HCT116 (cell line): ENCODE data around the gene DPH1. TPM values are rescaled to one million over a fixed set of nuclear protein-coding genes. Genes with fewer than 3 reads are reported as not detected.

Experiments
- ATAC-seq: fragments of 200-7000 bp; cut with Tn5 transposase; 2 replicates; pipeline ENCODE4 v1.9.1; 2020; ENCODE audit warnings: mild to moderate bottlenecking, moderate library complexity
- BruUV-seq: library from RNA; stranded (reverse); fragments of 400-500 nt; replicated peaks from 2 replicates; lab custom pipeline; 2021; lab: Mats Ljungman, UMichigan
- CTCF ChIA-PET: fragments of 300-600 bp; sonication (Branson Sonifier 250); formaldehyde crosslinking; loops from one replicate; lab custom pipeline; 2021; ENCODE audit warnings: antibody characterized with exemption; lab: Charles Lee
- POLR2A ChIA-PET: fragments of 300-600, 350-600 bp; sonication (Branson Sonifier 250); formaldehyde crosslinking; loops from one replicate; lab custom pipeline; 2021; ENCODE audit warnings: antibody characterized with exemption; lab: Charles Lee
- RAD21 ChIA-PET, 2 experiments: fragments of 300-600 bp; sonication (Branson Sonifier 250); formaldehyde crosslinking; loops; one replicate each; lab custom pipeline; 2023; ENCODE audit warnings: low total read pairs in 2 of 2; ENCODE audit not compliant: uncharacterized antibody in 2 of 2, unreplicated experiment in 2 of 2, low non-redundant PET in 1 of 2; lab: Charles Lee
- DNase-seq: peaks from one replicate; pipeline ENCODE4 v3.0.0-alpha.2; 2010; ENCODE audit warnings: low read depth, low spot score
- H2AFZ ChIP-seq: fragments of 200-600 bp; shearing (Covaris generic), sonication (generic); 2 replicates; pipeline ENCODE4 v1.6.1; 2017; ENCODE audit warnings: low read depth, mixed run types, mixed read lengths, antibody characterized with exemption, low read length; ENCODE audit not compliant: poor library complexity, severe bottlenecking
- H3K27ac ChIP-seq: 2 replicates; pipeline ENCODE4 v1.5.1; 2012; ENCODE audit warnings: low read depth, low read length
- H3K27me3 ChIP-seq: fragments of 200-600 bp; sonication (generic); 2 replicates; pipeline ENCODE4 v1.6.1; 2016; ENCODE audit warnings: mixed run types, low read length, mixed read lengths; ENCODE audit not compliant: insufficient read depth
- H3K36me3 ChIP-seq, 2 experiments: fragments of 200-500 bp in 1 of 2; fragments of 200-600 bp in 1 of 2; sonication (Bioruptor generic) in 1 of 2; sonication (generic) in 1 of 2; 2 replicates each; pipeline versions ENCODE4 v1.5.1 to v1.6.1; 2014 to 2016; ENCODE audit warnings: low read length in 2 of 2, inconsistent platforms in 1 of 2, mixed read lengths in 1 of 2, mixed run types in 1 of 2; ENCODE audit not compliant: insufficient read depth in 2 of 2, control insufficient read depth in 1 of 2
- H3K4me1 ChIP-seq, 2 experiments: fragments of 200-600 bp in 1 of 2; sonication (generic) in 1 of 2; 2 replicates each; pipeline versions ENCODE4 v1.5.1 to v1.6.1; 2012 to 2017; ENCODE audit warnings: low read length in 2 of 2, inconsistent platforms in 1 of 2, mild to moderate bottlenecking in 1 of 2, mixed read lengths in 1 of 2, mixed run types in 1 of 2, moderate library complexity in 1 of 2; ENCODE audit not compliant: insufficient read depth in 2 of 2, control insufficient read depth in 1 of 2
- H3K4me2 ChIP-seq: fragments of 200-600 bp; sonication (generic); 2 replicates; pipeline ENCODE4 v1.6.1; 2017; ENCODE audit warnings: mixed run types, low read length, mixed read lengths
- H3K4me3 ChIP-seq, 2 experiments: fragments of 200-600 bp in 1 of 2; sonication (generic) in 1 of 2; replicated peaks in 1 of 2; 2 replicates each; pipeline ENCODE4 v1.5.1; 2011 to 2016; ENCODE audit warnings: low read length in 2 of 2, control low read depth in 1 of 2, low read depth in 1 of 2, mild to moderate bottlenecking in 1 of 2, mixed read lengths in 1 of 2, mixed run types in 1 of 2
- H3K79me2 ChIP-seq: fragments of 200-600 bp; sonication (generic); 2 replicates; pipeline ENCODE4 v1.6.1; 2017; ENCODE audit warnings: mild to moderate bottlenecking, mixed run types, low read length, moderate library complexity, mixed read lengths; ENCODE audit not compliant: insufficient read depth
- H3K9ac ChIP-seq: fragments of 200-600 bp; sonication (generic); 2 replicates; pipeline ENCODE4 v1.6.1; 2016; ENCODE audit warnings: low read length, mixed read lengths
- H3K9me2 ChIP-seq: fragments of 200-600 bp; sonication (generic), shearing (Covaris generic); 2 replicates; pipeline ENCODE4 v1.6.1; 2017; ENCODE audit warnings: mixed run types, mild to moderate bottlenecking, moderate library complexity; ENCODE audit not compliant: insufficient read depth
- H3K9me3 ChIP-seq, 2 experiments: fragments of 200-500 bp in 1 of 2; fragments of 200-600 bp in 1 of 2; sonication (Bioruptor generic) in 1 of 2; sonication (generic) in 1 of 2; 2 replicates each; pipeline ENCODE4 v1.6.1; 2014 to 2017; ENCODE audit warnings: low read length in 2 of 2, mixed read lengths in 2 of 2, inconsistent platforms in 1 of 2, low read depth in 1 of 2, mild to moderate bottlenecking in 1 of 2, mixed run types in 1 of 2, moderate library complexity in 1 of 2; ENCODE audit not compliant: control insufficient read depth in 1 of 2, insufficient read depth in 1 of 2
- H4K20me1 ChIP-seq: fragments of 200-600 bp; sonication (generic), shearing (Covaris generic); 2 replicates; pipeline ENCODE4 v1.6.1; 2017; ENCODE audit warnings: mixed run types, mild to moderate bottlenecking, moderate library complexity; ENCODE audit not compliant: insufficient read depth
- EGR1 ChIP-seq: IDR thresholded peaks from 2 replicates; pipeline ENCODE4 v1.6.1; 2012; ENCODE audit warnings: low read depth
- ELF1 ChIP-seq: IDR thresholded peaks from 2 replicates; pipeline ENCODE4 v1.6.1; 2012; ENCODE audit warnings: low read depth, borderline replicate concordance
- EZH2 ChIP-seq: fragments of 200-600 bp; sonication (generic); IDR thresholded peaks from 2 replicates; pipeline ENCODE4 v1.6.1; 2017; ENCODE audit warnings: antibody characterized with exemption, mixed run types
- RAD21 ChIP-seq: IDR thresholded peaks from 2 replicates; pipeline ENCODE4 v1.6.1; 2012; ENCODE audit warnings: low read depth, mild to moderate bottlenecking
- SIN3A ChIP-seq: IDR thresholded peaks from 2 replicates; pipeline ENCODE4 v1.6.1; 2012; ENCODE audit warnings: low read depth
- SRF ChIP-seq: IDR thresholded peaks from 2 replicates; pipeline ENCODE4 v1.6.1; 2012; ENCODE audit warnings: low read depth
- ZBTB33 ChIP-seq: IDR thresholded peaks from 2 replicates; pipeline ENCODE4 v1.6.1; 2011; ENCODE audit warnings: mild to moderate bottlenecking, low read length, moderate library complexity; ENCODE audit not compliant: insufficient replicate concordance; ENCODE audit errors: extremely low read depth
- ZFX ChIP-seq: fragments of 450-650 bp; IDR thresholded peaks from 2 replicates; pipeline ENCODE4 v1.6.1; 2017
- ZNF274 ChIP-seq: fragments of 200-500 bp; sonication (Bioruptor generic); IDR thresholded peaks from 2 replicates; pipeline ENCODE4 v1.6.1; 2014; ENCODE audit warnings: mild to moderate bottlenecking, low read depth, low read length, inconsistent platforms
- intact Hi-C: fragments of 100-400 bp; cut with micrococcal nuclease; formaldehyde crosslinking; loops from 2 replicates; pipeline ENCODE4 v1.10.0; 2022
- total RNA-seq: library from RNA; stranded (reverse); gene quantifications from one replicate; pipeline ENCODE4 v1.2.1, GENCODE V29; 2021; ENCODE audit not compliant: unreplicated experiment

DPH1 gene
- total RNA-seq, 1 experiment from 2014 or later, result 47.2 TPM

- TF ChIP-seq SIN3A (no peak), ZBTB33 (no peak), ZFX (no peak), ZNF274 (no peak), SRF (no peak), EGR1 (no peak), EZH2 (no peak), RAD21 (no peak), ELF1 (no peak)
- TF ChIP-seq, all 23 proteins: peak for 0
- peak overlapping the region; percentile 93 for H3K4me2 ChIP-seq
- peaks cover 0 to 3% of the 10 kb centered on the region in 2 experiments; a peak in 1 of 4 replicates for H3K36me3 ChIP-seq
- DNase-seq (no peak), ATAC-seq (no peak)
- H3K9me2 ChIP-seq, result no peaks in the 10 kb centered on the region
- peak overlapping the region; percentile 91 for H3K9ac ChIP-seq
- H3K27me3 ChIP-seq, result no peaks in the 10 kb centered on the region
- RAD21 ChIA-PET, result interaction anchor here in 1 of 2 experiments (0.9 kb wide), 1 partner anchor 132 kb away, joined by 3 read pairs; no protein-coding TSS in a partner anchor
- intact Hi-C loops, result loop anchor here (1.0 kb wide), 1 partner anchor 11 kb away; the partner anchor contains the start of gene DPH1
- no peak overlapping the region for H2AFZ ChIP-seq
- H4K20me1 ChIP-seq, result no peaks in the 10 kb centered on the region
- peak overlapping the region; percentile 94 to 96 for H3K4me3 ChIP-seq
- CTCF ChIA-PET, result interaction anchor here (1.0 kb wide), 1 partner anchor 132 kb away, joined by 3 read pairs; no protein-coding TSS in a partner anchor
- POLR2A ChIA-PET, result interaction anchor here (0.9 kb wide), 1 partner anchor 11 kb away, joined by 4 read pairs; the partner anchor contains the start of gene DPH1
- no TSS peak for BruUV-seq
- peaks cover 20% of the 10 kb centered on the region; the same call in 1 of the 2 replicates for H3K79me2 ChIP-seq
- H3K4me1 ChIP-seq, result peaks cover 17 to 36% of the 10 kb centered on the region in 2 experiments
- peak overlapping the region; percentile 83 for H3K27ac ChIP-seq
- no peaks in the 10 kb centered on the region for H3K9me3 ChIP-seq
These were observed 11.1 kb downstream of the DPH1 start for GRCh38 chr17:2040942-2041560.
